ENCODE results near the gene TAOK3.

DNA sequence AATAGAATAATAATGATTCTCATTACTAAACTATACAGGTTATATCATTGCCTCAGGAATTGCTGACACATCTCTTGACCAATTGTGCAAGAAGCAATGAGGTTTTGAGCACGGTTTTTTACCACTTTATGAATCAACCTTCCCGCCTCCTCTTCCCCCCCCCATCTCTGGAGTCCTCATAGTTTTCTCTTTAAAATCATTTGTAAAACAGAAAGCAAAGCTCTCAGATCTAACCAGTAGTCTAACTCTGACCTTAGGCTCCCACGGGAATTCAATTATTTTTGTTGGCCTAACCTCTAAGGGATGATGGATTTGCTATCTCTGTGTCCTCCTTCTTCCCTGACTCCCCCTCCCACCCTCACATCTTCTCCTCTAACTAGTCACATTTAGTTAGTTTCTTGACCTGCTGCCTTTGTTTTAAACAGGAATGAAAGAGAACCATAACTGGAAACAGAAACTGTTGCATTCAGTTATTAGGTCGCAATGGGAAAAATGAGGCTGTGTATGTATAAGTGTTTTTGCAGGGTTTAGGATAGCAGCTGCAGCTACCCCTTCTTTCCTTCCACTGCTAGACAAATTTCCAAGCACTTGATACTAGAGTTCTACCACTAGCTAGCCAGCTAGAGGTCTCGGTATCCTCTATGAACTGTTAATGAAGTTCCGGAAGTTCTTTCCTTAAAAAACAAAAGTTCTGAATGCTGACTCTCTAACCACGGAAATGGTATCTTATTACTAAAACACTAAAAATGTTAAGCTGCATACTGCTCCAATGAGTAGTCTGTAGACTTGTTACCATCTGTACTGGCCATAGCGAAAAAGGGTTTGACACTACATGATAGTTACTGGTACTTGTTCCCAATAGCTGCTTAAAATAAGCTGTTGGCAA is 65.4 kb downstream of the TAOK3 start:
- no peak for TF ChIP-seq CTCF (IDR thresholded peaks at IDR 0.05; ENCODE audit: low read length)
- TF ChIP-seq EZH2phosphoT487 (IDR thresholded peaks at IDR 0.05; ENCODE audit: low read length): no peak
- no peak for TF ChIP-seq EZH2 (optimal IDR thresholded peaks at IDR 0.05; ENCODE audit: low read depth, low read length)
